Choroid plexus epithelial cell (primary cell): ENCODE results near the gene WDR18.

Source experiments
- DNase-seq: peaks from one replicate; pipeline ENCODE4 v3.0.0-alpha.2; 2010; ENCODE audit warnings: low read depth
- H3K4me3 ChIP-seq: 2 replicates; pipeline ENCODE4 v1.5.1; 2011; ENCODE audit warnings: low read depth, mild to moderate bottlenecking, control low read depth, low read length, moderate library complexity
- CTCF ChIP-seq: conservative IDR thresholded peaks from 2 replicates; pipeline ENCODE4 v1.5.1; 2011; ENCODE audit warnings: low read depth, mild to moderate bottlenecking, control low read depth, inconsistent platforms, low read length, moderate library complexity

The WDR18 gene

GRCh38 chr19:1004204-1004802 lies 20.2 kb downstream of the WDR18 start:
- H3K4me3 ChIP-seq: no peak overlapping the region
- no peak for DNase-seq
- TF ChIP-seq CTCF: no peak

- H3K4me3 ChIP-seq: no peak overlapping the region
- no peak for DNase-seq
- TF ChIP-seq CTCF: no peak
Measured at GRCh38 chr19:1004803-1005664, 20.9 kb downstream of the WDR18 start.

GRCh38 chr19:1006711-1007398 lies 22.7 kb downstream of the WDR18 start:
- H3K4me3 ChIP-seq: no peak overlapping the region
- TF ChIP-seq CTCF: no peak
- DNase-seq: no peak

GRCh38 chr19:1007399-1008251 lies 23.5 kb downstream of the WDR18 start:
- DNase-seq: no peak
- no peak for TF ChIP-seq CTCF
- no peak overlapping the region for H3K4me3 ChIP-seq

- TF ChIP-seq CTCF: no peak
- DNase-seq: no peak
- H3K4me3 ChIP-seq: no peak overlapping the region
Measured at GRCh38 chr19:1008268-1009040, 24.3 kb downstream of the WDR18 start.
